Measurements from ENCODE around the gene GLI1. TPM values are rescaled to one million over a fixed set of nuclear protein-coding genes. Genes with fewer than 3 reads are reported as not detected.

Gene GLI1
- total and polyA plus RNA-seq, 2 of the 13 experiments (the other 11 are each of a cell fraction or from before 2014, with no cell fraction given): 0.09 to 0.20 TPM

DNA sequence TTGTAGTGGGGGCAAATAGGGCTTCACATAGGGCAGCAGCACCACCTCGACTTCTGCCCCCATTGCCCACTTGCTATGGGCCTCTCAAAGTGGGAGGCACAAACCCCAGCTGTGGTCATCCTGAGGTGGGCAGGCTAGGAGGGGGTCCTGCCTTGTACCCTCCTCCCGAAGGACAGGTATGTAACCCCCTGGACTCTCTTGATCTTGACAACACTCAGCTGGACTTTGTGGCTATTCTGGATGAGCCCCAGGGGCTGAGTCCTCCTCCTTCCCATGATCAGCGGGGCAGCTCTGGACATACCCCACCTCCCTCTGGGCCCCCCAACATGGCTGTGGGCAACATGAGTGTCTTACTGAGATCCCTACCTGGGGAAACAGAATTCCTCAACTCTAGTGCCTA, 12.1 kb downstream of the GLI1 start (continued):
- TF ChIP-seq, protein P1, sequence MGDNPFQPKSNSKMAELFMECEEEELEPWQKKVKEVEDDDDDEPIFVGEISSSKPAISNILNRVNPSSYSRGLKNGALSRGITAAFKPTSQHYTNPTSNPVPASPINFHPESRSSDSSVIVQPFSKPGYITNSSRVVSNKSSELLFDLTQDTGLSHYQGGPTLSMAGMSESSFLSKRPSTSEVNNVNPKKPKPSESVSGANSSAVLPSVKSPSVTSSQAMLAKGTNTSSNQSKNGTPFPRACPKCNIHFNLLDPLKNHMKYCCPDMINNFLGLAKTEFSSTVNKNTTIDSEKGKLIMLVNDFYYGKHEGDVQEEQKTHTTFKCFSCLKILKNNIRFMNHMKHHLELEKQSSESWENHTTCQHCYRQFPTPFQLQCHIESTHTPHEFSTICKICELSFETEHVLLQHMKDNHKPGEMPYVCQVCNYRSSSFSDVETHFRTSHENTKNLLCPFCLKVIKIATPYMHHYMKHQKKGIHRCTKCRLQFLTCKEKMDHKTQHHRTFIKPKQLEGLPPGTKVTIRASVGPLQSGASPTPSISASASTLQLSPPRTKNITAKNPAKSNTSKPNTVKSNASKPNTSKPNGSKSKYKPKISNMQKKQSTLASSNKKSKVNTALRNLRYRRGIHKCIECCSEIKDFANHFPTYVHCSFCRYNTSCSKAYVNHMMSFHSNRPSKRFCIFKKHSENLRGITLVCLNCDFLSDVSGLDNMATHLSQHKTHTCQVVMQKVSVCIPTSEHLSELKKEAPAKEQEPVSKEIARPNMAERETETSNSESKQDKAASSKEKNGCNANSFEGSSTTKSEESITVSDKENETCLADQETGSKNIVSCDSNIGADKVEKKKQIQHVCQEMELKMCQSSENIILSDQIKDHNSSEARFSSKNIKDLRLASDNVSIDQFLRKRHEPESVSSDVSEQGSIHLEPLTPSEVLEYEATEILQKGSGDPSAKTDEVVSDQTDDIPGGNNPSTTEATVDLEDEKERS (CRISPR knock-in tag; IDR thresholded peaks at IDR 0.05): no peak
- TF ChIP-seq NAIF1 (CRISPR knock-in tag; IDR thresholded peaks at IDR 0.05; ENCODE audit: borderline replicate concordance) (no peak), ZFP36L2 (CRISPR knock-in tag; IDR thresholded peaks at IDR 0.05) (no peak), PHF8 (CRISPR knock-in tag; IDR thresholded peaks at IDR 0.05) (no peak), GATAD2A (CRISPR knock-in tag; IDR thresholded peaks at IDR 0.05) (no peak)
- TF ChIP-seq, protein P2, sequence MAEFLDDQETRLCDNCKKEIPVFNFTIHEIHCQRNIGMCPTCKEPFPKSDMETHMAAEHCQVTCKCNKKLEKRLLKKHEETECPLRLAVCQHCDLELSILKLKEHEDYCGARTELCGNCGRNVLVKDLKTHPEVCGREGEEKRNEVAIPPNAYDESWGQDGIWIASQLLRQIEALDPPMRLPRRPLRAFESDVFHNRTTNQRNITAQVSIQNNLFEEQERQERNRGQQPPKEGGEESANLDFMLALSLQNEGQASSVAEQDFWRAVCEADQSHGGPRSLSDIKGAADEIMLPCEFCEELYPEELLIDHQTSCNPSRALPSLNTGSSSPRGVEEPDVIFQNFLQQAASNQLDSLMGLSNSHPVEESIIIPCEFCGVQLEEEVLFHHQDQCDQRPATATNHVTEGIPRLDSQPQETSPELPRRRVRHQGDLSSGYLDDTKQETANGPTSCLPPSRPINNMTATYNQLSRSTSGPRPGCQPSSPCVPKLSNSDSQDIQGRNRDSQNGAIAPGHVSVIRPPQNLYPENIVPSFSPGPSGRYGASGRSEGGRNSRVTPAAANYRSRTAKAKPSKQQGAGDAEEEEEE (CRISPR knock-in tag; IDR thresholded peaks at IDR 0.05; ENCODE audit: borderline replicate concordance): no peak

- H3K9ac ChIP-seq (ENCODE audit: insufficient read depth, low read depth, low read length): no peak overlapping the region
- no peaks in the 10 kb centered on the region for H4K20me1 ChIP-seq (ENCODE audit: insufficient read depth, low read length)
- H3K9me3 ChIP-seq (ENCODE audit: low read length): no peaks in the 10 kb centered on the region
- H3K36me3 ChIP-seq (replicated peaks in 1 of 2; ENCODE audit: control insufficient read depth in 1 of 2, insufficient read depth in 2 of 2, low read length in 2 of 2): no peaks in the 10 kb centered on the region
- no TSS peak for BruUV-seq (replicated peaks)
- H3K79me2 ChIP-seq (ENCODE audit: insufficient read depth, low read length): no peaks in the 10 kb centered on the region
- no peak for FAIRE-seq
- POLR2A ChIA-PET: no interaction called here
- H3K27ac ChIP-seq (ENCODE audit: extremely low read length, insufficient read depth, low read length): no peak overlapping the region
- H3K27me3 ChIP-seq (ENCODE audit: control insufficient read depth in 1 of 2, insufficient read depth in 2 of 2, low read length in 2 of 2): peaks cover 7 to 55% of the 10 kb centered on the region in 2 experiments
- no peak overlapping the region for H3K4me3 ChIP-seq (replicated peaks in 1 of 3; ENCODE audit: insufficient read depth in 1 of 3, low read depth in 2 of 3, low read length in 3 of 3)
- H3K4me1 ChIP-seq (ENCODE audit: insufficient read depth, low read length): peaks cover 47% of the 10 kb centered on the region
- intact Hi-C loops (cut with micrococcal nuclease; ENCODE audit: unreplicated experiment) (no loop called here), in situ Hi-C loops (cut with HindIII; ENCODE audit: extremely low pct_ligation_motif_present, low pct_unique_long_range_greater_than_20kb) (no loop called here)
- no peak for TF ChIP-seq SUZ12 (IDR thresholded peaks at IDR 0.05; ENCODE audit: low read depth, low read length)
- TF ChIP-seq, protein P3, sequence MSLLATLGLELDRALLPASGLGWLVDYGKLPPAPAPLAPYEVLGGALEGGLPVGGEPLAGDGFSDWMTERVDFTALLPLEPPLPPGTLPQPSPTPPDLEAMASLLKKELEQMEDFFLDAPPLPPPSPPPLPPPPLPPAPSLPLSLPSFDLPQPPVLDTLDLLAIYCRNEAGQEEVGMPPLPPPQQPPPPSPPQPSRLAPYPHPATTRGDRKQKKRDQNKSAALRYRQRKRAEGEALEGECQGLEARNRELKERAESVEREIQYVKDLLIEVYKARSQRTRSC (CRISPR knock-in tag; IDR thresholded peaks at IDR 0.05; ENCODE audit: low read depth): no peak
- TF ChIP-seq ARID2 (CRISPR knock-in tag; IDR thresholded peaks at IDR 0.05; ENCODE audit: borderline replicate concordance): no peak
- TF ChIP-seq, protein P4, sequence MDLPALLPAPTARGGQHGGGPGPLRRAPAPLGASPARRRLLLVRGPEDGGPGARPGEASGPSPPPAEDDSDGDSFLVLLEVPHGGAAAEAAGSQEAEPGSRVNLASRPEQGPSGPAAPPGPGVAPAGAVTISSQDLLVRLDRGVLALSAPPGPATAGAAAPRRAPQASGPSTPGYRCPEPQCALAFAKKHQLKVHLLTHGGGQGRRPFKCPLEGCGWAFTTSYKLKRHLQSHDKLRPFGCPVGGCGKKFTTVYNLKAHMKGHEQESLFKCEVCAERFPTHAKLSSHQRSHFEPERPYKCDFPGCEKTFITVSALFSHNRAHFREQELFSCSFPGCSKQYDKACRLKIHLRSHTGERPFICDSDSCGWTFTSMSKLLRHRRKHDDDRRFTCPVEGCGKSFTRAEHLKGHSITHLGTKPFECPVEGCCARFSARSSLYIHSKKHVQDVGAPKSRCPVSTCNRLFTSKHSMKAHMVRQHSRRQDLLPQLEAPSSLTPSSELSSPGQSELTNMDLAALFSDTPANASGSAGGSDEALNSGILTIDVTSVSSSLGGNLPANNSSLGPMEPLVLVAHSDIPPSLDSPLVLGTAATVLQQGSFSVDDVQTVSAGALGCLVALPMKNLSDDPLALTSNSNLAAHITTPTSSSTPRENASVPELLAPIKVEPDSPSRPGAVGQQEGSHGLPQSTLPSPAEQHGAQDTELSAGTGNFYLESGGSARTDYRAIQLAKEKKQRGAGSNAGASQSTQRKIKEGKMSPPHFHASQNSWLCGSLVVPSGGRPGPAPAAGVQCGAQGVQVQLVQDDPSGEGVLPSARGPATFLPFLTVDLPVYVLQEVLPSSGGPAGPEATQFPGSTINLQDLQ (CRISPR knock-in tag; IDR thresholded peaks at IDR 0.05): no peak
- no peak for TF ChIP-seq ZNF274 (CRISPR knock-in tag; IDR thresholded peaks at IDR 0.05)
- H2AFZ ChIP-seq (ENCODE audit: low read length): no peak overlapping the region
- no peak overlapping the region for H3K4me2 ChIP-seq (ENCODE audit: low read depth, low read length)
- DNase-seq (ENCODE audit: low spot score): no peak
- no peak for ATAC-seq
- 45% methylated on average over 3 of the region's 3 CpGs for WGBS (ENCODE audit: low lambda C conversion rate)
- CTCF ChIA-PET (ENCODE audit: low intra/inter-chr PET ratio, low total read pairs): no interaction called here
These were observed 12.8 kb downstream of the GLI1 start for GRCh38 chr12:57472391-57472790.

All from HepG2 (cell line).